K562 (cell line): Measurements from ENCODE around the gene TMCC1. TPM values are rescaled to one million over a fixed set of nuclear protein-coding genes. Genes with fewer than 3 reads are reported as not detected.

Experiments used
- ATAC-seq: fragments of 200-7000 bp; cut with Tn5 transposase; 3 replicates; pipeline ENCODE4 v1.9.1; 2020; ENCODE audit warnings: moderate library complexity
- BruUV-seq: library from RNA; stranded (reverse); fragments of 400-500 nt; replicated peaks from 2 replicates; lab custom pipeline; 2021; lab: Mats Ljungman, UMichigan
- CTCF ChIA-PET: fragments of 300-600 bp; formaldehyde crosslinking; extraction: SDS; loops from one replicate; lab custom pipeline; 2021; ENCODE audit warnings: low intra/inter-chr PET ratio; lab: Yijun Ruan, JAX
- POLR2A ChIA-PET: fragments of 300-600, 350-650 bp; sonication (Branson Sonifier 250); formaldehyde crosslinking; extraction: SDS; loops from one replicate; lab custom pipeline; 2021; ENCODE audit warnings: antibody characterized with exemption, inconsistent platforms; lab: Yijun Ruan, JAX
- DNase-seq, 4 experiments: peaks; one replicate each; pipeline versions ENCODE4 v3.0.0 to v3.0.0-alpha.2; 2011 to 2018; ENCODE audit warnings: low spot score in 3 of 4, mixed read lengths in 3 of 4; ENCODE audit errors: extremely low read depth in 1 of 4
- FAIRE-seq: peaks from 2 replicates; lab custom pipeline; 2011; peaks lifted over from hg19 to GRCh38; lab: Jason Lieb, UNC
- H2AFZ ChIP-seq: 2 replicates; pipeline ENCODE4 v1.6.0; 2011; ENCODE audit warnings: low read depth, low read length, control low read depth, inconsistent platforms
- H3K27ac ChIP-seq: fragments of 200-600 bp; 3 replicates; pipeline ENCODE4 v1.8.0; 2011; ENCODE audit warnings: low read depth, mild to moderate bottlenecking, control low read depth, inconsistent platforms, low read length, moderate library complexity, mixed read lengths; ENCODE audit errors: extremely low read depth
- H3K27me3 ChIP-seq, 2 experiments: fragments of 300-600 bp in 1 of 2; 2 replicates in 1 of 2; 3 replicates in 1 of 2; pipeline versions ENCODE4 v1.6.0 to v1.8.0; 2011; ENCODE audit warnings: inconsistent platforms in 2 of 2, low read length in 2 of 2, mild to moderate bottlenecking in 1 of 2, mixed read lengths in 1 of 2, moderate library complexity in 1 of 2; ENCODE audit not compliant: control insufficient read depth in 2 of 2, insufficient read depth in 2 of 2
- H3K36me3 ChIP-seq: fragments of 300-600 bp; 3 replicates; pipeline ENCODE4 v1.8.0; 2011; ENCODE audit warnings: mild to moderate bottlenecking, low read length, inconsistent platforms; ENCODE audit not compliant: control insufficient read depth, insufficient read depth
- H3K4me1 ChIP-seq, 2 experiments: fragments of 200-600 bp in 1 of 2; replicated peaks in 1 of 2; 2 replicates in 1 of 2; 3 replicates in 1 of 2; pipeline versions ENCODE4 v1.5.1 to v1.8.0; 2011; ENCODE audit warnings: inconsistent platforms in 2 of 2, low read length in 2 of 2, mild to moderate bottlenecking in 1 of 2, mixed read lengths in 1 of 2, moderate library complexity in 1 of 2; ENCODE audit not compliant: control insufficient read depth in 2 of 2, insufficient read depth in 2 of 2
- H3K4me2 ChIP-seq: 2 replicates; pipeline ENCODE4 v1.6.1; 2011; ENCODE audit warnings: low read length, control low read depth, inconsistent platforms, mixed read lengths; ENCODE audit not compliant: insufficient read depth
- H3K4me3 ChIP-seq: fragments of 200-600 bp; sonication (generic), shearing (Covaris generic); 2 replicates; pipeline ENCODE4 v1.5.1; 2016; ENCODE audit warnings: control low read depth, inconsistent platforms
- H3K79me2 ChIP-seq: fragments of 200-600 bp; 3 replicates; pipeline ENCODE4 v1.8.0; 2011; ENCODE audit warnings: low read length, inconsistent platforms; ENCODE audit not compliant: control insufficient read depth, insufficient read depth
- H3K9ac ChIP-seq, 2 experiments: 2 replicates each; pipeline versions ENCODE4 v1.6.0 to v1.6.1; 2011; ENCODE audit warnings: low read depth in 2 of 2, low read length in 2 of 2, control low read depth in 1 of 2, inconsistent platforms in 1 of 2, mild to moderate bottlenecking in 1 of 2, mixed read lengths in 1 of 2; ENCODE audit not compliant: insufficient read depth in 1 of 2
- H3K9me1 ChIP-seq: one replicate; pipeline ENCODE4 v1.6.0; 2011; ENCODE audit warnings: inconsistent platforms, mild to moderate bottlenecking, low read length, moderate library complexity; ENCODE audit not compliant: control insufficient read depth, insufficient read depth
- H3K9me3 ChIP-seq: replicated peaks from 2 replicates; pipeline ENCODE4 v1.5.1; 2011; ENCODE audit warnings: low read depth, low read length, inconsistent platforms; ENCODE audit not compliant: control insufficient read depth, insufficient read depth
- H4K20me1 ChIP-seq: replicated peaks from 2 replicates; pipeline ENCODE4 v1.6.1; 2011; ENCODE audit warnings: low read length, inconsistent platforms, mixed read lengths; ENCODE audit not compliant: control insufficient read depth, insufficient read depth
- MAFF ChIP-seq: IDR thresholded peaks from 2 replicates; pipeline ENCODE4 v1.6.1; 2012; ENCODE audit warnings: low read length, improper control_type of control experiment
- SMARCB1 ChIP-seq: IDR thresholded peaks from 2 replicates; pipeline ENCODE4 v1.6.1; 2011; ENCODE audit warnings: improper control_type of control experiment, low read depth; ENCODE audit not compliant: insufficient read length
- WGBS: fragments of 100-300 bp; shearing (Covaris generic); methylation state at CpG from one replicate; pipeline ENCODE4 v1.1.6; 2016; ENCODE audit warnings: low coverage, mixed read lengths; ENCODE audit not compliant: insufficient coverage; ENCODE audit errors: missing lambda C conversion rate; 5-methylcytosine and 5-hydroxymethylcytosine counted together
- in situ Hi-C: fragments of 300-500 bp; cut with MboI; formaldehyde crosslinking; loops from 4 replicates; pipeline ENCODE4 v1.15.0; 2018; ENCODE audit warnings: inconsistent platforms, mixed read lengths
- intact Hi-C: fragments of 100-400 bp; cut with micrococcal nuclease; formaldehyde crosslinking; loops from 2 replicates; pipeline ENCODE4 v1.14.2; 2022
- polyA plus RNA-seq, 8 experiments: library from polyadenylated mRNA; depleted of rRNA in 4 of 8; stranded (reverse) in 5 of 8; unstranded in 3 of 8; fragments of >200 nt; fragmentation: Nextera tagmentation in 2 of 8; fragmentation: Illumina TruSeq in 1 of 8; extraction: Ambion mirVana in 2 of 8; extraction: Trizol in 1 of 8; gene quantifications; 2 replicates each; pipeline versions ENCODE4 v1.2.1 to v1.2.3, GENCODE V29; 2011 to 2014; ENCODE audit warnings: inconsistent platforms in 1 of 8, missing spikeins in 1 of 8
- total RNA-seq, 7 experiments: library from RNA; depleted of rRNA in 6 of 7; stranded (reverse); fragments of >200 nt in 6 of 7; fragmentation: Illumina TruSeq in 2 of 7; extraction: Trizol in 2 of 7; gene quantifications; 2 replicates each; pipeline versions ENCODE4 v1.2.1 to v1.2.3, GENCODE V29; 2011 to 2021; ENCODE audit warnings: low replicate concordance in 1 of 7
- TF ChIP-seq, protein P1 (sequence below): fragments of 200-600 bp; sonication (generic); IDR thresholded peaks from one replicate; pipeline ENCODE4 v1.6.1; 2012; ENCODE audit warnings: mild to moderate bottlenecking, low read depth, low read length, inconsistent platforms
- TF ChIP-seq, protein P2 (sequence below): fragments of 150-350 bp; IDR thresholded peaks from 2 replicates; pipeline ENCODE4 v1.6.1; 2014; ENCODE audit warnings: low read depth, mild to moderate bottlenecking, low read length, borderline replicate concordance

TMCC1 gene
- total and polyA plus RNA-seq, 9 of the 15 experiments (the other 6 are each of a cell fraction or from before 2014, with no cell fraction given) = 0.89 to 8.7 (median 4.0) TPM

DNA sequence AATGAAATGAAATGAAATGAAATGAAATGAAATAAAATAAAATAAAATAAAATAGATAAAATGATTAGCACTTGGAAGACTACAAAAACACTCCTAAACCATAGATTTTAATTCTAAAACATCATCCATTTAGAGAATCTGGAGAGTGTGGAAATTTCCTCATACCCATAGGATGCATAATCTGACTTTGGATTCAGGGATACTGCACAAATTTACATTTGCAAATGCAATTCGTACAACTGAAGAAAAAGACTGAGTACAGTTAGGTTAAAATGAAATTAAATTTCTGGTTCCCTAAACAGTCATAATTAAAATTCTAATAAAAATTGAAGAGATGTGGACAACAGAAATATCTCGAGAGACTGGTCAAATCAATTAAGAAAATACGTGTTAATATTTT, 122.9 kb downstream of the TMCC1 start:
- no peak overlapping the region for H3K4me2 ChIP-seq
- DNase-seq (no peak), FAIRE-seq (no peak), ATAC-seq (no peak)
- ChIA-PET CTCF (no interaction called here), POLR2A (no interaction called here)
- intact Hi-C loops (no loop called here), in situ Hi-C loops (no loop called here)
- H3K27me3 ChIP-seq = no peaks in the 10 kb centered on the region
- H3K9me3 ChIP-seq = no peaks in the 10 kb centered on the region
- no peak overlapping the region for H3K4me3 ChIP-seq
- H3K79me2 ChIP-seq = no peaks in the 10 kb centered on the region
- H3K27ac ChIP-seq = no peak overlapping the region
- H3K9ac ChIP-seq = no peak overlapping the region
- no peaks in the 10 kb centered on the region for H3K9me1 ChIP-seq
- H3K36me3 ChIP-seq = no peaks in the 10 kb centered on the region
- no peaks in the 10 kb centered on the region for H4K20me1 ChIP-seq
- H3K4me1 ChIP-seq = no peaks in the 10 kb centered on the region; a peak in 2 of 5 replicates
- TF ChIP-seq, protein P1, sequence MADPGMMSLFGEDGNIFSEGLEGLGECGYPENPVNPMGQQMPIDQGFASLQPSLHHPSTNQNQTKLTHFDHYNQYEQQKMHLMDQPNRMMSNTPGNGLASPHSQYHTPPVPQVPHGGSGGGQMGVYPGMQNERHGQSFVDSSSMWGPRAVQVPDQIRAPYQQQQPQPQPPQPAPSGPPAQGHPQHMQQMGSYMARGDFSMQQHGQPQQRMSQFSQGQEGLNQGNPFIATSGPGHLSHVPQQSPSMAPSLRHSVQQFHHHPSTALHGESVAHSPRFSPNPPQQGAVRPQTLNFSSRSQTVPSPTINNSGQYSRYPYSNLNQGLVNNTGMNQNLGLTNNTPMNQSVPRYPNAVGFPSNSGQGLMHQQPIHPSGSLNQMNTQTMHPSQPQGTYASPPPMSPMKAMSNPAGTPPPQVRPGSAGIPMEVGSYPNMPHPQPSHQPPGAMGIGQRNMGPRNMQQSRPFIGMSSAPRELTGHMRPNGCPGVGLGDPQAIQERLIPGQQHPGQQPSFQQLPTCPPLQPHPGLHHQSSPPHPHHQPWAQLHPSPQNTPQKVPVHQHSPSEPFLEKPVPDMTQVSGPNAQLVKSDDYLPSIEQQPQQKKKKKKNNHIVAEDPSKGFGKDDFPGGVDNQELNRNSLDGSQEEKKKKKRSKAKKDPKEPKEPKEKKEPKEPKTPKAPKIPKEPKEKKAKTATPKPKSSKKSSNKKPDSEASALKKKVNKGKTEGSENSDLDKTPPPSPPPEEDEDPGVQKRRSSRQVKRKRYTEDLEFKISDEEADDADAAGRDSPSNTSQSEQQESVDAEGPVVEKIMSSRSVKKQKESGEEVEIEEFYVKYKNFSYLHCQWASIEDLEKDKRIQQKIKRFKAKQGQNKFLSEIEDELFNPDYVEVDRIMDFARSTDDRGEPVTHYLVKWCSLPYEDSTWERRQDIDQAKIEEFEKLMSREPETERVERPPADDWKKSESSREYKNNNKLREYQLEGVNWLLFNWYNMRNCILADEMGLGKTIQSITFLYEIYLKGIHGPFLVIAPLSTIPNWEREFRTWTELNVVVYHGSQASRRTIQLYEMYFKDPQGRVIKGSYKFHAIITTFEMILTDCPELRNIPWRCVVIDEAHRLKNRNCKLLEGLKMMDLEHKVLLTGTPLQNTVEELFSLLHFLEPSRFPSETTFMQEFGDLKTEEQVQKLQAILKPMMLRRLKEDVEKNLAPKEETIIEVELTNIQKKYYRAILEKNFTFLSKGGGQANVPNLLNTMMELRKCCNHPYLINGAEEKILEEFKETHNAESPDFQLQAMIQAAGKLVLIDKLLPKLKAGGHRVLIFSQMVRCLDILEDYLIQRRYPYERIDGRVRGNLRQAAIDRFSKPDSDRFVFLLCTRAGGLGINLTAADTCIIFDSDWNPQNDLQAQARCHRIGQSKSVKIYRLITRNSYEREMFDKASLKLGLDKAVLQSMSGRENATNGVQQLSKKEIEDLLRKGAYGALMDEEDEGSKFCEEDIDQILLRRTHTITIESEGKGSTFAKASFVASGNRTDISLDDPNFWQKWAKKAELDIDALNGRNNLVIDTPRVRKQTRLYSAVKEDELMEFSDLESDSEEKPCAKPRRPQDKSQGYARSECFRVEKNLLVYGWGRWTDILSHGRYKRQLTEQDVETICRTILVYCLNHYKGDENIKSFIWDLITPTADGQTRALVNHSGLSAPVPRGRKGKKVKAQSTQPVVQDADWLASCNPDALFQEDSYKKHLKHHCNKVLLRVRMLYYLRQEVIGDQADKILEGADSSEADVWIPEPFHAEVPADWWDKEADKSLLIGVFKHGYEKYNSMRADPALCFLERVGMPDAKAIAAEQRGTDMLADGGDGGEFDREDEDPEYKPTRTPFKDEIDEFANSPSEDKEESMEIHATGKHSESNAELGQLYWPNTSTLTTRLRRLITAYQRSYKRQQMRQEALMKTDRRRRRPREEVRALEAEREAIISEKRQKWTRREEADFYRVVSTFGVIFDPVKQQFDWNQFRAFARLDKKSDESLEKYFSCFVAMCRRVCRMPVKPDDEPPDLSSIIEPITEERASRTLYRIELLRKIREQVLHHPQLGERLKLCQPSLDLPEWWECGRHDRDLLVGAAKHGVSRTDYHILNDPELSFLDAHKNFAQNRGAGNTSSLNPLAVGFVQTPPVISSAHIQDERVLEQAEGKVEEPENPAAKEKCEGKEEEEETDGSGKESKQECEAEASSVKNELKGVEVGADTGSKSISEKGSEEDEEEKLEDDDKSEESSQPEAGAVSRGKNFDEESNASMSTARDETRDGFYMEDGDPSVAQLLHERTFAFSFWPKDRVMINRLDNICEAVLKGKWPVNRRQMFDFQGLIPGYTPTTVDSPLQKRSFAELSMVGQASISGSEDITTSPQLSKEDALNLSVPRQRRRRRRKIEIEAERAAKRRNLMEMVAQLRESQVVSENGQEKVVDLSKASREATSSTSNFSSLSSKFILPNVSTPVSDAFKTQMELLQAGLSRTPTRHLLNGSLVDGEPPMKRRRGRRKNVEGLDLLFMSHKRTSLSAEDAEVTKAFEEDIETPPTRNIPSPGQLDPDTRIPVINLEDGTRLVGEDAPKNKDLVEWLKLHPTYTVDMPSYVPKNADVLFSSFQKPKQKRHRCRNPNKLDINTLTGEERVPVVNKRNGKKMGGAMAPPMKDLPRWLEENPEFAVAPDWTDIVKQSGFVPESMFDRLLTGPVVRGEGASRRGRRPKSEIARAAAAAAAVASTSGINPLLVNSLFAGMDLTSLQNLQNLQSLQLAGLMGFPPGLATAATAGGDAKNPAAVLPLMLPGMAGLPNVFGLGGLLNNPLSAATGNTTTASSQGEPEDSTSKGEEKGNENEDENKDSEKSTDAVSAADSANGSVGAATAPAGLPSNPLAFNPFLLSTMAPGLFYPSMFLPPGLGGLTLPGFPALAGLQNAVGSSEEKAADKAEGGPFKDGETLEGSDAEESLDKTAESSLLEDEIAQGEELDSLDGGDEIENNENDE = no peak
- TF ChIP-seq MAFF (no peak), SMARCB1 (no peak)
- TF ChIP-seq, protein P2, sequence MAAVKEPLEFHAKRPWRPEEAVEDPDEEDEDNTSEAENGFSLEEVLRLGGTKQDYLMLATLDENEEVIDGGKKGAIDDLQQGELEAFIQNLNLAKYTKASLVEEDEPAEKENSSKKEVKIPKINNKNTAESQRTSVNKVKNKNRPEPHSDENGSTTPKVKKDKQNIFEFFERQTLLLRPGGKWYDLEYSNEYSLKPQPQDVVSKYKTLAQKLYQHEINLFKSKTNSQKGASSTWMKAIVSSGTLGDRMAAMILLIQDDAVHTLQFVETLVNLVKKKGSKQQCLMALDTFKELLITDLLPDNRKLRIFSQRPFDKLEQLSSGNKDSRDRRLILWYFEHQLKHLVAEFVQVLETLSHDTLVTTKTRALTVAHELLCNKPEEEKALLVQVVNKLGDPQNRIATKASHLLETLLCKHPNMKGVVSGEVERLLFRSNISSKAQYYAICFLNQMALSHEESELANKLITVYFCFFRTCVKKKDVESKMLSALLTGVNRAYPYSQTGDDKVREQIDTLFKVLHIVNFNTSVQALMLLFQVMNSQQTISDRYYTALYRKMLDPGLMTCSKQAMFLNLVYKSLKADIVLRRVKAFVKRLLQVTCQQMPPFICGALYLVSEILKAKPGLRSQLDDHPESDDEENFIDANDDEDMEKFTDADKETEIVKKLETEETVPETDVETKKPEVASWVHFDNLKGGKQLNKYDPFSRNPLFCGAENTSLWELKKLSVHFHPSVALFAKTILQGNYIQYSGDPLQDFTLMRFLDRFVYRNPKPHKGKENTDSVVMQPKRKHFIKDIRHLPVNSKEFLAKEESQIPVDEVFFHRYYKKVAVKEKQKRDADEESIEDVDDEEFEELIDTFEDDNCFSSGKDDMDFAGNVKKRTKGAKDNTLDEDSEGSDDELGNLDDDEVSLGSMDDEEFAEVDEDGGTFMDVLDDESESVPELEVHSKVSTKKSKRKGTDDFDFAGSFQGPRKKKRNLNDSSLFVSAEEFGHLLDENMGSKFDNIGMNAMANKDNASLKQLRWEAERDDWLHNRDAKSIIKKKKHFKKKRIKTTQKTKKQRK = no peak
- BruUV-seq = no TSS peak
- 52% methylated on average over 3 of the region's 3 CpGs for WGBS
- H2AFZ ChIP-seq = no peak overlapping the region
